Immature natural killer cell (primary cell): ENCODE results near the gene ULK4. TPM values are rescaled to one million over a fixed set of nuclear protein-coding genes. Genes with fewer than 3 reads are reported as not detected.
"Not testable (repeated sequence)": the region's sequence is repeated elsewhere in the genome, so short reads cannot be mapped to it uniquely, and the experiment has no call there.

Experiments
- DNase-seq, 3 donors: peaks; one replicate each; pipeline ENCODE4 v3.0.0; 2022; ENCODE audit warnings: mixed read lengths in 1 of 3
- H3K27ac Mint-ChIP-seq, 6 donors: one replicate each; pipeline ENCODE4 v1.8.0; 2020; ENCODE audit warnings: mixed read lengths in 6 of 6, mild to moderate bottlenecking in 5 of 6, inconsistent platforms in 4 of 6, moderate library complexity in 3 of 6
- H3K27me3 Mint-ChIP-seq, 3 donors: one replicate each; pipeline ENCODE4 v1.8.0; 2020 to 2021; ENCODE audit warnings: low read depth in 3 of 3, mild to moderate bottlenecking in 3 of 3, mixed read lengths in 3 of 3, moderate library complexity in 3 of 3, inconsistent platforms in 1 of 3
- H3K36me3 Mint-ChIP-seq, 3 donors: one replicate each; pipeline ENCODE4 v1.8.0; 2020; ENCODE audit warnings: mixed read lengths in 3 of 3, inconsistent platforms in 2 of 3, mild to moderate bottlenecking in 2 of 3
- H3K4me1 Mint-ChIP-seq, 2 donors: one replicate each; pipeline ENCODE4 v1.8.0; 2020; ENCODE audit warnings: inconsistent platforms in 2 of 2, mild to moderate bottlenecking in 2 of 2, mixed read lengths in 2 of 2, moderate library complexity in 1 of 2
- H3K4me3 Mint-ChIP-seq, 5 donors: one replicate each; pipeline ENCODE4 v1.8.0; 2020; ENCODE audit warnings: mild to moderate bottlenecking in 5 of 5, mixed read lengths in 5 of 5, inconsistent platforms in 3 of 5, moderate library complexity in 3 of 5
- H3K9me3 Mint-ChIP-seq, 6 donors: one replicate each; pipeline ENCODE4 v1.8.0; 2020; ENCODE audit warnings: mild to moderate bottlenecking in 6 of 6, mixed read lengths in 6 of 6, inconsistent platforms in 4 of 6, moderate library complexity in 3 of 6
- polyA plus RNA-seq, 3 donors: library from polyadenylated mRNA; unstranded; fragments of 300-500 nt; fragmentation: Illumina TruSeq; gene quantifications; one replicate each; pipeline ENCODE4 v1.2.3, GENCODE V29; 2021

Gene ULK4
- polyA plus RNA-seq, 3 donors from 2014 or later = 9.9 to 10.6 (median 9.9) TPM

- peaks cover 9 to 22% (median 18%) of the 10 kb centered on the region in 3 donors for H3K36me3 Mint-ChIP-seq
- H3K27ac Mint-ChIP-seq = not testable (repeated sequence)
Measured at GRCh38 chr3:41840936-41841668, 120.8 kb downstream of the ULK4 start.

GRCh38 chr3:41836360-41837134 is 125.4 kb downstream of the ULK4 start:
- no peaks in the 10 kb centered on the region for H3K9me3 Mint-ChIP-seq
- DNase-seq = no peak

More at GRCh38 chr3:41840936-41841668, 120.8 kb downstream of the ULK4 start:
- H3K27me3 Mint-ChIP-seq, DNase-seq, H3K9me3 Mint-ChIP-seq, H3K4me3 Mint-ChIP-seq, H3K4me1 Mint-ChIP-seq: not testable (repeated sequence)

GRCh38 chr3:41833628-41834027 is 128.3 kb downstream of the ULK4 start:
- no peak overlapping the region for H3K4me3 Mint-ChIP-seq
- H3K36me3 Mint-ChIP-seq = peaks cover 14 to 28% (median 17%) of the 10 kb centered on the region in 3 donors
- DNase-seq = no peak
- no peak overlapping the region for H3K27ac Mint-ChIP-seq
- peaks cover 0 to 4% (median 0%) of the 10 kb centered on the region in 6 donors for H3K9me3 Mint-ChIP-seq
- no peaks in the 10 kb centered on the region for H3K4me1 Mint-ChIP-seq
- no peaks in the 10 kb centered on the region for H3K27me3 Mint-ChIP-seq

More at GRCh38 chr3:41836360-41837134, 125.4 kb downstream of the ULK4 start:
- Mint-ChIP-seq H3K27ac (no peak overlapping the region), H3K36me3 (peaks cover 12 to 22% (median 13%) of the 10 kb centered on the region in 3 donors), H3K4me1 (no peaks in the 10 kb centered on the region), H3K4me3 (no peak overlapping the region), H3K27me3 (peaks cover 0 to 1% (median 0%) of the 10 kb centered on the region in 3 donors)

- Mint-ChIP-seq H3K4me3 (no peak overlapping the region), H3K27ac (no peak overlapping the region), H3K36me3 (peaks cover 9 to 19% (median 10%) of the 10 kb centered on the region in 3 donors), H3K4me1 (no peaks in the 10 kb centered on the region), H3K9me3 (peaks cover 0 to 2% (median 0%) of the 10 kb centered on the region in 6 donors), H3K27me3 (no peaks in the 10 kb centered on the region)
- DNase-seq = no peak
Measured at GRCh38 chr3:41819236-41819635, 142.7 kb downstream of the ULK4 start.

GRCh38 chr3:41808618-41809017 is 153.3 kb downstream of the ULK4 start:
- Mint-ChIP-seq H3K4me1 (no peaks in the 10 kb centered on the region), H3K9me3 (peaks cover 0 to 4% (median 0%) of the 10 kb centered on the region in 6 donors), H3K4me3 (no peak overlapping the region), H3K27ac (no peak overlapping the region), H3K36me3 (peaks cover 0 to 17% (median 5%) of the 10 kb centered on the region in 3 donors), H3K27me3 (no peaks in the 10 kb centered on the region)
- no peak for DNase-seq

GRCh38 chr3:41808152-41808551 is 153.8 kb downstream of the ULK4 start:
- DNase-seq = no peak
- Mint-ChIP-seq H3K4me3 (no peak overlapping the region), H3K36me3 (peaks cover 0 to 17% (median 5%) of the 10 kb centered on the region in 3 donors), H3K9me3 (peaks cover 0 to 5% (median 2%) of the 10 kb centered on the region in 6 donors), H3K27ac (no peak overlapping the region), H3K4me1 (no peaks in the 10 kb centered on the region), H3K27me3 (no peaks in the 10 kb centered on the region)

GRCh38 chr3:41794748-41795589 is 166.9 kb downstream of the ULK4 start:
- no peak for DNase-seq
- H3K4me1 Mint-ChIP-seq = no peaks in the 10 kb centered on the region
- H3K27ac Mint-ChIP-seq = no peak overlapping the region
- no peaks in the 10 kb centered on the region for H3K9me3 Mint-ChIP-seq
- H3K36me3 Mint-ChIP-seq = peaks cover 6 to 23% (median 19%) of the 10 kb centered on the region in 3 donors
- peaks cover 0 to 3% (median 0%) of the 10 kb centered on the region in 3 donors for H3K27me3 Mint-ChIP-seq
- no peak overlapping the region for H3K4me3 Mint-ChIP-seq

- peaks cover 13 to 23% (median 21%) of the 10 kb centered on the region in 3 donors for H3K36me3 Mint-ChIP-seq
- no peaks in the 10 kb centered on the region for H3K4me1 Mint-ChIP-seq
- no peak overlapping the region for H3K4me3 Mint-ChIP-seq
- no peaks in the 10 kb centered on the region for H3K9me3 Mint-ChIP-seq
- no peak overlapping the region for H3K27ac Mint-ChIP-seq
- no peak for DNase-seq
- H3K27me3 Mint-ChIP-seq = peaks cover 0 to 2% (median 0%) of the 10 kb centered on the region in 3 donors
Measured at GRCh38 chr3:41792806-41793205, 169.1 kb downstream of the ULK4 start.

- Mint-ChIP-seq H3K36me3 (peaks cover 0 to 20% (median 0%) of the 10 kb centered on the region in 3 donors), H3K9me3 (peaks cover 0 to 6% (median 0%) of the 10 kb centered on the region in 6 donors), H3K27me3 (peaks cover 0 to 2% (median 0%) of the 10 kb centered on the region in 3 donors), H3K4me3 (no peak overlapping the region), H3K27ac (no peak overlapping the region), H3K4me1 (peaks cover 0 to 2% of the 10 kb centered on the region in 2 donors)
- no peak for DNase-seq
Measured at GRCh38 chr3:41769106-41769505, 192.8 kb downstream of the ULK4 start.

- Mint-ChIP-seq H3K27ac (no peak overlapping the region), H3K9me3 (peaks cover 0 to 3% (median 0%) of the 10 kb centered on the region in 6 donors), H3K4me1 (peaks cover 0 to 2% of the 10 kb centered on the region in 2 donors), H3K27me3 (peaks cover 0 to 2% (median 0%) of the 10 kb centered on the region in 3 donors), H3K36me3 (peaks cover 0 to 20% (median 0%) of the 10 kb centered on the region in 3 donors), H3K4me3 (no peak overlapping the region)
- DNase-seq = no peak
Measured at GRCh38 chr3:41768363-41768762, 193.5 kb downstream of the ULK4 start.

GRCh38 chr3:41762867-41763266 is 199.0 kb downstream of the ULK4 start:
- not testable (repeated sequence) for H3K36me3 Mint-ChIP-seq, H3K4me3 Mint-ChIP-seq, DNase-seq, H3K27ac Mint-ChIP-seq, H3K9me3 Mint-ChIP-seq, H3K27me3 Mint-ChIP-seq, H3K4me1 Mint-ChIP-seq

GRCh38 chr3:41753651-41754050 is 208.3 kb downstream of the ULK4 start:
- H3K27me3 Mint-ChIP-seq = no peaks in the 10 kb centered on the region
- no peak for DNase-seq
- peaks cover 0 to 1% (median 0%) of the 10 kb centered on the region in 6 donors for H3K9me3 Mint-ChIP-seq
- no peak overlapping the region for H3K27ac Mint-ChIP-seq
- H3K36me3 Mint-ChIP-seq = peaks cover 18 to 38% (median 25%) of the 10 kb centered on the region in 3 donors
- H3K4me1 Mint-ChIP-seq = peaks cover 0 to 4% of the 10 kb centered on the region in 2 donors
- no peak overlapping the region for H3K4me3 Mint-ChIP-seq

GRCh38 chr3:41751597-41751996 is 210.3 kb downstream of the ULK4 start:
- Mint-ChIP-seq H3K4me1 (peaks cover 0 to 4% of the 10 kb centered on the region in 2 donors), H3K4me3 (no peak overlapping the region), H3K27me3 (no peaks in the 10 kb centered on the region), H3K9me3 (peaks cover 0 to 1% (median 0%) of the 10 kb centered on the region in 6 donors), H3K27ac (no peak overlapping the region), H3K36me3 (peaks cover 18 to 34% (median 25%) of the 10 kb centered on the region in 3 donors)
- no peak for DNase-seq
